ENCODE results near the gene THTPA. TPM values are rescaled to one million over a fixed set of nuclear protein-coding genes. Genes with fewer than 3 reads are reported as not detected.
A peak's percentile ranks its signal among the peaks of the same experiment; 100 is the strongest.

The THTPA gene
- total RNA-seq, 1 donor from 2014 or later, result 6.9 TPM

DNA sequence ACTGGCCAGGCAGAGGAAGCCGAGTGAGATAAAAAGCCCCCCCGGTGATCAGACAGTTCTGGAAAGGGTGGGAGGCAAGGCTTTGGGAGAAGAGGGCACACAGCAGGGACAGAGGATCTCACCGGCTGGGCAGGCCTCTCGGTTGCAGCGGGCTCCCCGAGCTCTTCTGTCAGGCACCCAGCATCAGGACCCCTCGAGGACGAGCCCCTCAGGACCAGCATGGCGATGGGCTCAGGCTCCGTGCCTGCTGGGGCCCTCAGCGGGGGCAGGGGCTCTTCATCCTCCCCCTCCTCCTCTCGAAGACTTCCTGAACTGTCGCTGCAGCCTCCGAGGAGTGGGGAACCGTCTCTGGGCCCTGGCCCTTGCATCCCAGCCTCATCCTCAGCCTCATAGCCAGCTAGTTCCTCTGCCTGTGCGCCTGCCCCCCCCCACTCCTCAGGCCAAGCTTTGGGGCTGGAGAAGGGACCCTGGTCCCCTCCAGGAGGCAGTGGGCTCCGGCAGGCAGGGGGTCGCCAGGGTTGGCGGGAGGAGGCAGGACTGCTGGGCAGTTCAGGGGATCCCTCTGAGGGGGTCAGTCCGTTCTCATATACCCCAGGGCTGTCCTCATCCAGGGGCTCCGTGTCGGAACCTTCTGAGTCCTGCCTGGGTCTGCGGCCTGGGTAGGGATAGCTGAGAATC, 14.9 kb downstream of the THTPA start:
- Mint-ChIP-seq H3K27ac (ENCODE audit: unreplicated experiment) (no peak overlapping the region), H3K4me1 (ENCODE audit: unreplicated experiment) (peaks cover 49% of the 10 kb centered on the region), H3K36me3 (ENCODE audit: low read depth, unreplicated experiment) (peaks cover 4% of the 10 kb centered on the region), H3K9me3 (ENCODE audit: unreplicated experiment) (no peaks in the 10 kb centered on the region), H3K4me3 (ENCODE audit: unreplicated experiment) (no peak overlapping the region), H3K27me3 (ENCODE audit: unreplicated experiment) (peaks cover 28% of the 10 kb centered on the region)
- DNase-seq (ENCODE audit: low spot score), result no peak
- no peak for TF ChIP-seq CTCF (IDR thresholded peaks at IDR 0.05; ENCODE audit: unreplicated experiment)

GRCh38 chr14:23571701-23572523, 15.8 kb downstream of the THTPA start:
- Mint-ChIP-seq H3K36me3 (ENCODE audit: low read depth, unreplicated experiment) (peaks cover 4% of the 10 kb centered on the region), H3K4me1 (ENCODE audit: unreplicated experiment) (peaks cover 47% of the 10 kb centered on the region), H3K9me3 (ENCODE audit: unreplicated experiment) (no peaks in the 10 kb centered on the region), H3K27ac (ENCODE audit: unreplicated experiment) (peak overlapping the region; percentile 16), H3K27me3 (ENCODE audit: unreplicated experiment) (peaks cover 30% of the 10 kb centered on the region), H3K4me3 (ENCODE audit: unreplicated experiment) (no peak overlapping the region)
- no peak for TF ChIP-seq CTCF (IDR thresholded peaks at IDR 0.05; ENCODE audit: unreplicated experiment)
- DNase-seq (ENCODE audit: low spot score), result no peak

GRCh38 chr14:23572524-23572828, 16.4 kb downstream of the THTPA start:
- no peaks in the 10 kb centered on the region for H3K9me3 Mint-ChIP-seq (ENCODE audit: unreplicated experiment)
- no peak overlapping the region for H3K27ac Mint-ChIP-seq (ENCODE audit: unreplicated experiment)
- no peak overlapping the region for H3K4me3 Mint-ChIP-seq (ENCODE audit: unreplicated experiment)
- peaks cover 44% of the 10 kb centered on the region for H3K4me1 Mint-ChIP-seq (ENCODE audit: unreplicated experiment)
- DNase-seq (ENCODE audit: low spot score), result no peak
- peaks cover 4% of the 10 kb centered on the region for H3K36me3 Mint-ChIP-seq (ENCODE audit: low read depth, unreplicated experiment)
- no peak for TF ChIP-seq CTCF (IDR thresholded peaks at IDR 0.05; ENCODE audit: unreplicated experiment)
- H3K27me3 Mint-ChIP-seq (ENCODE audit: unreplicated experiment), result peaks cover 28% of the 10 kb centered on the region

DNA sequence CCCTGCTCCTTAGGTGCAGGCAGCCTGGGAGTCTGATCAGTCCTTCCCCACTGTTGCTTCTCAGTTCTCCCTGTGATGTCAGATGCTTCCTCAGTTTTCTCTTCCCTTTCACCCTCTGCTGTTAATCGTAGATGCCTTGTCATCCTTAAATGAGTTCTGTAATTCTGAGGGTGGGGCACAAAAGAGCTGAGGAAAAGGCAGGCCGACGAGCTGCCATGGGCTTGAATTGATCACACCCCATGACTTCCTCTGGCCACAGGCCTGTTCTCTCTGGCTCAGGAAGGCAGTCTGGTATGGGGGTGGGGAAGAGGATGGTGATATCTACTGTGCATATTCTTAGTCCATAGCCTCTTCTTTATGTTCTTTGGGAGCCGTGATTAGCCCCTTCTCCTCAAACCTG, 16.8 kb downstream of the THTPA start:
- H3K36me3 Mint-ChIP-seq (ENCODE audit: low read depth, unreplicated experiment), result peaks cover 4% of the 10 kb centered on the region
- no peak for TF ChIP-seq CTCF (IDR thresholded peaks at IDR 0.05; ENCODE audit: unreplicated experiment)
- H3K27me3 Mint-ChIP-seq (ENCODE audit: unreplicated experiment), result peaks cover 28% of the 10 kb centered on the region
- no peak for DNase-seq (ENCODE audit: low spot score)
- no peaks in the 10 kb centered on the region for H3K9me3 Mint-ChIP-seq (ENCODE audit: unreplicated experiment)
- H3K4me1 Mint-ChIP-seq (ENCODE audit: unreplicated experiment), result peaks cover 41% of the 10 kb centered on the region
- no peak overlapping the region for H3K27ac Mint-ChIP-seq (ENCODE audit: unreplicated experiment)
- no peak overlapping the region for H3K4me3 Mint-ChIP-seq (ENCODE audit: unreplicated experiment)
